Measurements from ENCODE around the gene SYNCRIP. TPM values are rescaled to one million over a fixed set of nuclear protein-coding genes. Genes with fewer than 3 reads are reported as not detected.

The SYNCRIP gene
- total and polyA plus RNA-seq, 2 of the 13 experiments (the other 11 are each of a cell fraction or from before 2014, with no cell fraction given) = 8.1 to 112 TPM

- TF ChIP-seq ZNF513 (CRISPR knock-in tag; conservative IDR thresholded peaks at IDR 0.05) = no peak
- peak; percentile 28; the same call in 1 of the 2 replicates for TF ChIP-seq ATF1 (CRISPR knock-in tag; IDR thresholded peaks at IDR 0.05)
- TF ChIP-seq KDM3A (CRISPR knock-in tag; IDR thresholded peaks at IDR 0.05; ENCODE audit: low read depth) = peak; percentile 8; the same call in 1 of the 2 replicates
- no peak for TF ChIP-seq BORCS8-MEF2B (CRISPR knock-in tag; IDR thresholded peaks at IDR 0.05)
- TF ChIP-seq HES4 (CRISPR knock-in tag; IDR thresholded peaks at IDR 0.05; ENCODE audit: borderline replicate concordance) = no peak
- peak; percentile 93 for TF ChIP-seq ZNF746 (CRISPR knock-in tag; IDR thresholded peaks at IDR 0.05)
- TF ChIP-seq IKZF4 (CRISPR knock-in tag; IDR thresholded peaks at IDR 0.05; ENCODE audit: borderline replicate concordance, low read depth, not compliant biosample characterization) = no peak
- no peak for TF ChIP-seq RXRB (CRISPR knock-in tag; IDR thresholded peaks at IDR 0.05; ENCODE audit: borderline replicate concordance)
- no peak for TF ChIP-seq ZNF318 (CRISPR knock-in tag; IDR thresholded peaks at IDR 0.05)
- TF ChIP-seq FOSL1 (CRISPR knock-in tag; IDR thresholded peaks at IDR 0.05; ENCODE audit: borderline replicate concordance) = no peak
- no peak; the same call in 1 of the 2 replicates for TF ChIP-seq PRDM10 (CRISPR knock-in tag; IDR thresholded peaks at IDR 0.05; ENCODE audit: low read depth)
- 0 out of 2 replicates have a peak, but pooled peaks have one; percentile 12 for TF ChIP-seq ZNF780A (CRISPR knock-in tag; IDR thresholded peaks at IDR 0.05)
- no peak for TF ChIP-seq GLI4 (CRISPR knock-in tag; IDR thresholded peaks at IDR 0.05; ENCODE audit: borderline replicate concordance)
- no peak for TF ChIP-seq ZNF572 (CRISPR knock-in tag; IDR thresholded peaks at IDR 0.05)
- no peak for TF ChIP-seq SP1 (IDR thresholded peaks at IDR 0.05)
- peak; percentile 95 for TF ChIP-seq SP1 (CRISPR knock-in tag; IDR thresholded peaks at IDR 0.05)
These were observed at the start of gene SYNCRIP (continued) for GRCh38 chr6:85642774-85643536.

Measured in HepG2 (cell line).